Ascending aorta (tissue), 2 donors: ENCODE measurements around the gene C14orf132. TPM values are rescaled to one million over a fixed set of nuclear protein-coding genes. Genes with fewer than 3 reads are reported as not detected.

Experiments
- DNase-seq, 2 donors: peaks; one replicate each; pipeline ENCODE4 v3.0.0-alpha.2; 2019; ENCODE audit warnings: low spot score in 2 of 2
- H3K27ac ChIP-seq, 2 donors: fragments of 200-600 bp; sonication (generic); one replicate each; pipeline ENCODE4 v1.5.1; 2016 to 2017; ENCODE audit warnings: mild to moderate bottlenecking in 1 of 2
- H3K27me3 ChIP-seq: fragments of 200-600 bp; sonication (generic); one replicate; pipeline ENCODE4 v1.5.1; 2017
- H3K36me3 ChIP-seq, 2 donors: fragments of 200-600 bp; sonication (generic); one replicate each; pipeline ENCODE4 v1.5.1; 2016
- H3K4me1 ChIP-seq, 2 donors: fragments of 200-600 bp; sonication (generic); one replicate each; pipeline ENCODE4 v1.5.1; 2016 to 2017; ENCODE audit warnings: mild to moderate bottlenecking in 1 of 2
- H3K4me3 ChIP-seq, 2 donors: fragments of 200-600 bp; sonication (generic); one replicate each; pipeline ENCODE4 v1.5.1; 2016 to 2017; ENCODE audit warnings: mild to moderate bottlenecking in 1 of 2
- H3K9me3 ChIP-seq, 2 donors: fragments of 200-600 bp; sonication (generic); one replicate each; pipeline ENCODE4 v1.5.1; 2016
- intact Hi-C: fragments of 100-400 bp; cut with DNase I; formaldehyde crosslinking; loops from one replicate; pipeline ENCODE4 v1.15.1; 2023
- total RNA-seq: library from RNA; depleted of rRNA; stranded (reverse); fragments of >200 nt; gene quantifications from one replicate; pipeline ENCODE4 v1.1.0, GENCODE V29; 2016
- TF ChIP-seq, protein P1 (sequence below), 3 experiments: fragments of 200-600 bp in 2 of 3; fragments of 450-650 bp in 1 of 3; sonication (generic) in 2 of 3; IDR thresholded peaks; one replicate each; pipeline ENCODE4 v1.5.1; 2016 to 2019; ENCODE audit warnings: antibody characterized with exemption in 3 of 3, mild to moderate bottlenecking in 1 of 3, moderate library complexity in 1 of 3

Gene C14orf132
- total RNA-seq, 1 donor from 2014 or later: 23.9 TPM

DNA sequence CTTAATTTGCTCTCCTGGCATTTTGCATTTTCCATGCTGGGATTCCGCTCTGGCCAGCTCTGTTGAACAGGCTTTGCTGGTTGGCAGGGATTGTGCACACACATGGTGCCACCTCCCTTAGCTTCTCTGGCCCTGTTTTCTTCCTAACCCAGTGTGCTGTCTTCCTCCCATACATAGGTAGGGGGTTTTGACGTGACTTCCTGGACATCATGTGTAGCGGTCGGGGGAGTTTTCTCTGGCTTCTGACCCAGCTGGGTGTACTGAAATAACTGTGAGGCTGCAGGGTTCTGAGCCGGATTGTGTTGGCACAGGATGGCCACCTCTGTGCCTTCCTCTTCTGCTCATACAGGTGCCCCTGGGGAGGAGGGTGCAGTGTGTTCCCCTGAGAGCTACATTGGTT lies 25.7 kb downstream of the C14orf132 start:
- TF ChIP-seq, protein P1, sequence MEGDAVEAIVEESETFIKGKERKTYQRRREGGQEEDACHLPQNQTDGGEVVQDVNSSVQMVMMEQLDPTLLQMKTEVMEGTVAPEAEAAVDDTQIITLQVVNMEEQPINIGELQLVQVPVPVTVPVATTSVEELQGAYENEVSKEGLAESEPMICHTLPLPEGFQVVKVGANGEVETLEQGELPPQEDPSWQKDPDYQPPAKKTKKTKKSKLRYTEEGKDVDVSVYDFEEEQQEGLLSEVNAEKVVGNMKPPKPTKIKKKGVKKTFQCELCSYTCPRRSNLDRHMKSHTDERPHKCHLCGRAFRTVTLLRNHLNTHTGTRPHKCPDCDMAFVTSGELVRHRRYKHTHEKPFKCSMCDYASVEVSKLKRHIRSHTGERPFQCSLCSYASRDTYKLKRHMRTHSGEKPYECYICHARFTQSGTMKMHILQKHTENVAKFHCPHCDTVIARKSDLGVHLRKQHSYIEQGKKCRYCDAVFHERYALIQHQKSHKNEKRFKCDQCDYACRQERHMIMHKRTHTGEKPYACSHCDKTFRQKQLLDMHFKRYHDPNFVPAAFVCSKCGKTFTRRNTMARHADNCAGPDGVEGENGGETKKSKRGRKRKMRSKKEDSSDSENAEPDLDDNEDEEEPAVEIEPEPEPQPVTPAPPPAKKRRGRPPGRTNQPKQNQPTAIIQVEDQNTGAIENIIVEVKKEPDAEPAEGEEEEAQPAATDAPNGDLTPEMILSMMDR (IDR thresholded peaks at IDR 0.05): no peak
- Histone ChIP-seq H3K4me3 (no peak overlapping the region), H3K36me3 (peaks cover 0 to 6% of the 10 kb centered on the region in 2 donors), H3K9me3 (no peaks in the 10 kb centered on the region), H3K27ac (no peak overlapping the region), H3K27me3 (no peaks in the 10 kb centered on the region), H3K4me1 (peaks cover 0 to 5% of the 10 kb centered on the region in 2 donors)
- intact Hi-C loops: no loop called here
- peak in 1 of 2 donors; percentile 40 for DNase-seq

DNA sequence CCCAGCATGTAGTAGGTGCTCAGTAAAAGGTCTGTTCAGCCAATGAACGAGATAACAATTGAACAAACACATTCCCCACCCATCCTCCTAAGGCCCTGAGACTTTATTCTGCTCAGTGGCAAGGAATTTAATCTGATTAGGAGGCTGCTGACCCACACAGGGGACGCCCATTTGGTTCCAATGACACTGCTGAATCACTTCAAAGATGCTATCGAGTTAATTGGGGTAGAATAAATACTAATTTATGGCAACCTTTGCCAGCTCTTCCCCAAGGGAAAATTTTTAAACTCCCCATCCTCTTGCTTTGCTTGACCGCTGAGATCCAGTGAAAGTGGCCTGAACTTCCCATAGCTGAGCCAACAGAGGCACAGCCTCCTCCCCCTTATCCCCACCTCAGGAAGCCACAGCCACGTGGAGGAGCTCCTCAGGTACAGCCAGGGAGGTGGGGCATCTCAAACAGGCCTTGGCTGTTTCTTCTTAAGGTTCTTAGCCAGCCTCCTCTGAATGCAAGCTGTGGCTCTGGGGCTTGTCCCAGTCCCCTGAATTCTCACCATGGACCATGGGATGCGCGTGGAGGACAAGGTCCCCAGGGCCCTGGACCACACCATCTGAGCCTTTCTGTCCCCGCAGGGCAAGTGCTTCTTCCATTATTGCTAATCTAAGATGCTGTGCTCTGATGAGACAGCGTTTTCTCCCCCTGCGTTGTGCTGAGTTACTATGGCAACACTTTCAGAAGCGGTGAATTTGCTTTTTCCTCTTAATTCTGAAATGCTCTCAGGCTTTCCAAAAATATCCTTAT lies 26.7 kb downstream of the C14orf132 start:
- no peaks in the 10 kb centered on the region for H3K27me3 ChIP-seq
- H3K4me1 ChIP-seq: peaks cover 0 to 5% of the 10 kb centered on the region in 2 donors
- DNase-seq: peak in 1 of 2 donors; percentile 48
- H3K27ac ChIP-seq: no peak overlapping the region
- TF ChIP-seq, protein P1 (IDR thresholded peaks at IDR 0.05): no peak
- H3K36me3 ChIP-seq: peaks cover 0 to 6% of the 10 kb centered on the region in 2 donors
- no peaks in the 10 kb centered on the region for H3K9me3 ChIP-seq
- H3K4me3 ChIP-seq: no peak overlapping the region
- intact Hi-C loops: no loop called here

DNA sequence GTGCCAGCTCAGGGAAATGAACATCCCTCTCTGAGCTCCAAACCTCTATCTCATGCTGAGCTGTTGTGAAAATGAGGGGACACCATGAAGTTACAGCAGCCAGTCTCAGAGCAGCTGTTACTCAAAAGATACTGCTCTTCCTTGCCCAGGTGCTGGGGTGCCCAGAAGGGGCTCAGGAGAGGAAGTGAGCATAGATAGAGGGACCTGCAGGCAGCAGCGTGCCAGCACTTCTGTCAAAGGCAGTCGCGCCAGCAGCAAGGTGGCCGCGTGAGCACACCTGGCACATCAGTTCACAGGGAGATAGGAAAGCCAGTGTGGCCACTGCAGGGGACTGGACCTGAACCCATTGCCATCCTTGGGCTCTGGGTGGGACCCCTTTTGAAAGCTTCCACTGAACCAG lies 27.8 kb downstream of the C14orf132 start:
- Histone ChIP-seq H3K36me3 (peaks cover 0 to 13% of the 10 kb centered on the region in 2 donors), H3K4me3 (no peak overlapping the region), H3K27ac (no peak overlapping the region), H3K9me3 (no peaks in the 10 kb centered on the region), H3K4me1 (peaks cover 0 to 5% of the 10 kb centered on the region in 2 donors), H3K27me3 (no peaks in the 10 kb centered on the region)
- TF ChIP-seq, protein P1 (IDR thresholded peaks at IDR 0.05): no peak
- DNase-seq: peak in 1 of 2 donors; percentile 16
- intact Hi-C loops: no loop called here

DNA sequence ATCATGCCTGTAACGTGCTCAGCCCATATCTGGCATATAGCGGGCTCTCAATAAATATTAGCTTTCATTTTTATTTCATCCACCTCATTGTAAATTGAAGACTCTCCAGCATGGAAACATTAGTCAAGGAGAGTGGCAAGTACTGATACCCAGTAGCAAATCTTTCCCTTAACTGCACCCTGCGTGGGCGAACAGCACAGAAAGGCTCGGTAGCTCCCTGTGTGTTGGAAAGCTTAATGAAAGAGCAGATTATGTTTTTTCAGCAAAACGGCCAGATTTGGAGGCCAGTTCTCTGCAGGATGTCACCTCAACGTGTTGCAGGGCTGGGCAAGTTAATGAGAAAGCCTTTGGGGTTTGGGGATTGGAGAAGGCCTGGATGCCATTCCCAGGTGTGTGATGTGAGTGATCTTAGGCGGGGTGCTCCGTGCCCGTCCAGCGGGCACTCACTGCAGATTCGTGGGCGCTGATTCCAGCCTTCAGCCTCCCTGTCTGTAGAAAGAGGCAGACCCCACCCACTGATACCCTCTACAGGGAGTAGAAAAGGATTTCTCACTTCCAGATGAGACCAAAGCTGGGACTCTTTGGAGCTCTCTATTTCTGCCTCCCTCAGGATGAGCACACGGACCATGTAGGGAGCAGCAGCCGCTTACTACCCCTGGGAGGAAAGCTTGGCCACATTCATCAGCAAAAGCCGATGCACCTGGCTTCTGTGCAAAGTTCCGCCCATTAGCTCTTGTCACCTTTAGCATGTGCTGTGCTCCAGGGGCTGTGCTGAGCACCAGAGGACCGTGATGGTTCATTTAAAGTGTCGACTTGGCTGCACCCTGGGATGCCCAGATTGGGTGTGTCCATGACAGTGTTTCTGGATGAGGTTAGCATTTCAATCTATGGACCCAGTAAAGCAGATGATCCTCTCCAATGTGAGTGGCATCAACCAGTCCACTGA lies 29.1 kb downstream of the C14orf132 start:
- Histone ChIP-seq H3K4me1 (peaks cover 0 to 5% of the 10 kb centered on the region in 2 donors), H3K27me3 (no peaks in the 10 kb centered on the region), H3K9me3 (no peaks in the 10 kb centered on the region), H3K27ac (no peak overlapping the region), H3K36me3 (peaks cover 0 to 7% of the 10 kb centered on the region in 2 donors), H3K4me3 (no peak overlapping the region)
- DNase-seq: peak in 1 of 2 donors; percentile 33
- intact Hi-C loops: loop anchor here (1.0 kb wide), 1 partner anchor 40 kb away; no protein-coding TSS in a partner anchor
- TF ChIP-seq, protein P1 (IDR thresholded peaks at IDR 0.05): no peak

DNA sequence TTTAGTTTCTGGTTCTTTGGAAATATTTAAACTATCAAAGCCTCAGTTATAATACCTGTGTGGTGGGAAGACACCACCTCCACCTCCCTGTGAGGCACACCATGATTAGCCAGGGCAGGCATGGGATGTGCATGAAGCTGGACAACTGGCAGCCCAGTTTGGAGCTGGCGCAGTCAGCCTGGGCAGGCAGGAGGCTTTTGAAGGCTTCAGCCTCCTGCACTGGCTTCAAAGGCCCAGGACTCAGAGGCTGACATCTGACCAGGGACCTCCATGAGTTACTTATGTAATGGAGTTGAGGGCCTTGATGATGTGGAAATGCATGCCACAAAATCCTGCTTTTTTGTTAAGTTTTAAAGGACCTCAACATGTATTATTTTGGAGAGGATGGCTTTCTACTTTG lies 30.3 kb downstream of the C14orf132 start:
- TF ChIP-seq, protein P1 (IDR thresholded peaks at IDR 0.05): no peak
- DNase-seq: peak in 1 of 2 donors; percentile 30
- intact Hi-C loops: no loop called here

More for the DNA sequence above, 30.3 kb downstream of the C14orf132 start:
- Histone ChIP-seq H3K4me1 (peaks cover 0 to 5% of the 10 kb centered on the region in 2 donors), H3K4me3 (no peak overlapping the region), H3K27ac (no peak overlapping the region), H3K9me3 (no peaks in the 10 kb centered on the region), H3K27me3 (no peaks in the 10 kb centered on the region), H3K36me3 (peaks cover 0 to 7% of the 10 kb centered on the region in 2 donors)
